ENCODE data around the gene MAP4K4.

Gene MAP4K4

GRCh38 chr2:101677658-101678057, 19.8 kb upstream of the MAP4K4 start:
- ATAC-seq (ENCODE audit: insufficient read depth, low read depth): no peak

GRCh38 chr2:101678379-101678778, 19.1 kb upstream of the MAP4K4 start:
- H3K27ac ChIP-seq (ENCODE audit: low read length): no peak overlapping the region
- H3K4me1 ChIP-seq (ENCODE audit: insufficient read depth, low read length): no peaks in the 10 kb centered on the region
- no peaks in the 10 kb centered on the region for H4K20me1 ChIP-seq (ENCODE audit: insufficient read depth, low read length)
- no peak overlapping the region for H3K4me3 ChIP-seq (ENCODE audit: low read depth in 1 of 2, low read length in 2 of 2)
- ATAC-seq (ENCODE audit: insufficient read depth, low read depth) (no peak), DNase-seq (no peak)
- no peaks in the 10 kb centered on the region for H3K79me2 ChIP-seq (ENCODE audit: insufficient read depth, low read length)
- no peak overlapping the region for H3K4me2 ChIP-seq (ENCODE audit: insufficient read depth, low read length)
- no peaks in the 10 kb centered on the region for H3K27me3 ChIP-seq (ENCODE audit: insufficient read depth, low read length, poor library complexity)
- H3K9ac ChIP-seq (ENCODE audit: low read depth, low read length): no peak overlapping the region
- no peaks in the 10 kb centered on the region for H3K36me3 ChIP-seq (ENCODE audit: insufficient read depth, low read length)
- no peak overlapping the region for H2AFZ ChIP-seq (ENCODE audit: low read depth, low read length)
- TF ChIP-seq EZH2 (IDR thresholded peaks at IDR 0.05; ENCODE audit: borderline replicate concordance, low read depth, low read length, severe bottlenecking): no peak
- no peak for TF ChIP-seq CTCF (IDR thresholded peaks at IDR 0.05; ENCODE audit: borderline replicate concordance, extremely low read depth, low read length, poor library complexity, severe bottlenecking)
- no peaks in the 10 kb centered on the region for H3K9me3 ChIP-seq (ENCODE audit: insufficient read depth, low read length, severe bottlenecking)

More at GRCh38 chr2:101677658-101678057, 19.8 kb upstream of the MAP4K4 start:
- no peak for DNase-seq
- Histone ChIP-seq H3K4me2 (ENCODE audit: insufficient read depth, low read length) (no peak overlapping the region), H3K27me3 (ENCODE audit: insufficient read depth, low read length, poor library complexity) (no peaks in the 10 kb centered on the region), H3K9me3 (ENCODE audit: insufficient read depth, low read length, severe bottlenecking) (no peaks in the 10 kb centered on the region), H3K9ac (ENCODE audit: low read depth, low read length) (no peak overlapping the region), H3K4me1 (ENCODE audit: insufficient read depth, low read length) (no peaks in the 10 kb centered on the region), H2AFZ (ENCODE audit: low read depth, low read length) (no peak overlapping the region), H4K20me1 (ENCODE audit: insufficient read depth, low read length) (no peaks in the 10 kb centered on the region), H3K4me3 (ENCODE audit: low read depth in 1 of 2, low read length in 2 of 2) (no peak overlapping the region), H3K27ac (ENCODE audit: low read length) (no peak overlapping the region), H3K36me3 (ENCODE audit: insufficient read depth, low read length) (no peaks in the 10 kb centered on the region), H3K79me2 (ENCODE audit: insufficient read depth, low read length) (no peaks in the 10 kb centered on the region)
- TF ChIP-seq CTCF (IDR thresholded peaks at IDR 0.05; ENCODE audit: borderline replicate concordance, extremely low read depth, low read length, poor library complexity, severe bottlenecking): no peak
- no peak for TF ChIP-seq EZH2 (IDR thresholded peaks at IDR 0.05; ENCODE audit: borderline replicate concordance, low read depth, low read length, severe bottlenecking)

GRCh38 chr2:101679037-101679726, 18.3 kb upstream of the MAP4K4 start:
- no peaks in the 10 kb centered on the region for H3K9me3 ChIP-seq (ENCODE audit: insufficient read depth, low read length, severe bottlenecking)
- H3K4me2 ChIP-seq (ENCODE audit: insufficient read depth, low read length): no peak overlapping the region
- no peaks in the 10 kb centered on the region for H3K27me3 ChIP-seq (ENCODE audit: insufficient read depth, low read length, poor library complexity)
- H3K79me2 ChIP-seq (ENCODE audit: insufficient read depth, low read length): no peaks in the 10 kb centered on the region
- H3K27ac ChIP-seq (ENCODE audit: low read length): no peak overlapping the region
- ATAC-seq (ENCODE audit: insufficient read depth, low read depth): no peak
- no peak overlapping the region for H3K9ac ChIP-seq (ENCODE audit: low read depth, low read length)
- no peaks in the 10 kb centered on the region for H3K36me3 ChIP-seq (ENCODE audit: insufficient read depth, low read length)
- no peaks in the 10 kb centered on the region for H3K4me1 ChIP-seq (ENCODE audit: insufficient read depth, low read length)
- no peak overlapping the region for H3K4me3 ChIP-seq (ENCODE audit: low read depth in 1 of 2, low read length in 2 of 2)
- TF ChIP-seq EZH2 (IDR thresholded peaks at IDR 0.05; ENCODE audit: borderline replicate concordance, low read depth, low read length, severe bottlenecking): no peak
- TF ChIP-seq CTCF (IDR thresholded peaks at IDR 0.05; ENCODE audit: borderline replicate concordance, extremely low read depth, low read length, poor library complexity, severe bottlenecking): no peak
- H4K20me1 ChIP-seq (ENCODE audit: insufficient read depth, low read length): no peaks in the 10 kb centered on the region
- H2AFZ ChIP-seq (ENCODE audit: low read depth, low read length): no peak overlapping the region
- no peak for DNase-seq

All from DND-41 (cell line).